HG03097 (cell line): ENCODE measurements around the gene KRT38.
"Not testable (repeated sequence)": the region's sequence is repeated elsewhere in the genome, so short reads cannot be mapped to it uniquely, and the experiment has no call there.

Experiments
- ATAC-seq: cut with Tn5 transposase; IDR thresholded peaks from one replicate; pipeline ENCODE4 v1.9.1; 2021; ENCODE audit not compliant: unreplicated experiment, low FRiP score

KRT38 gene

GRCh38 chr17:41396996-41397660, 43.7 kb downstream of the KRT38 start, which contains the start of gene KRT31:
KRT31 (minus strand) TSS chr17:41397608; CDS start chr17:41397539, 69 bp downstream.
- ATAC-seq = no peak

- ATAC-seq = no peak
These were observed 44.4 kb downstream of the KRT38 start for GRCh38 chr17:41396340-41396739.

- no peak for ATAC-seq
These were observed 45.2 kb downstream of the KRT38 start for GRCh38 chr17:41395611-41396010.

DNA sequence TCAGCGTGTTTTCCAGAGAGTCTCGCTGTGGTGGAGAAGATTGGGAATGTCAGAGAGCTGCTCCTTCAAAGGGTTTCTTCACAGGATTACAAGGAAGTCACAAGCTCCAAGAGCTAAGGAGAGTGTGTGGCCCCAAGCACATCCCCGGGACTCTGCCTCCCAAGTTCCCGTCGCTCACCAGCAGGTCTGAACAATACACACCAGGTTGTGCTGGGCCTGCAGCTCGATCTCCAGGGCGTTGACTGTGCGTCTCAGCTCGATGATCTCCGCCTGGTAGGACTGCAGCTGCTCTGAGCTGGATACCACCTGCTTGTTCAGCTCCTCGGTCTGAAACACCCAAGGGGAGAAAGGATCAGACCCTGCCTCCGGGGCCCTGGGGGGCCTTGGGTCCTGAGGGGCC, 45.7 kb downstream of the KRT38 start:
- not testable (repeated sequence) for ATAC-seq

GRCh38 chr17:41394254-41394996, 46.4 kb downstream of the KRT38 start:
- no peak for ATAC-seq

DNA sequence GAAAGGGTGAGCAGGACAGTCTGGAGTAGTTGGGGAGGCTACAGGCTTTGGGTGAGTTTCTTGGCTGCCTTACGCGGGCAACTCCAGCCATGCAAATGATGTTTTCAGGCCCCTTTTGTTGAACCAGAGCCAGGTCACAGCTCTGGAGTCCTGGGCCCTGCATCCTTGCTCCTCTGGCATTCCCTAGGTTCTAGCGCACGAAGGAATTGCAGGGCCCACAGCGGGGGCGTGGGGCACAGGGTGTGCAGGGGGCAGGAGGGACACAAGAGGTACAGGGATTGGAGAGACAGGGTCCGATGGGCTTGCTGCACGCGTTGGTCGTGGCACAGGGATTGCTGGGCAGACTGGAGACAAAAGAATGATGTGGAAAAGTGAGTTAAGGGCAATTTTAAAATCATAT, 47.0 kb downstream of the KRT38 start:
- ATAC-seq = no peak

GRCh38 chr17:41393294-41393693, 47.5 kb downstream of the KRT38 start:
- ATAC-seq = no peak

- no peak for ATAC-seq
These were observed 48.5 kb downstream of the KRT38 start for GRCh38 chr17:41392278-41392677.

GRCh38 chr17:41391535-41391934, 49.2 kb downstream of the KRT38 start:
- no peak for ATAC-seq

- ATAC-seq = no peak
These were observed 50.3 kb downstream of the KRT38 start for GRCh38 chr17:41390411-41390938.

DNA sequence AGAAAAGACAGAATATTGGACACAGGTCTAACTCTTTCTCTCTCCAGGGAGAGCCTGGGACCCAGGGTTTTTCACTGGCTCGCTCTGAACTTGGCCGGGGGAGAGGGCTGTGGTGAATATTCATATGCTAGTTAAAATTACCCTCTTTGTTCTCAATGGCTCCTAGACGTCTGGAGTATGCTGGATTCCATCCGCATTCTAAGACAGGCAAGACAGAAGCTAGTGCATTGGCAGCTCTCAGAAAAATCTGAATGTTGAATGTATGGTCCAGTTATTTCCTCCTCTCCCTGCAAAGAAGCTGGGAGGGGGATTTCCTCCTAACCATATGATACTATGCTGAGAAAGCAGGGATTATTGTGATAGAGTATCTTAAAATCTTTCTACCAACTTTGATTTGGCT, 53.1 kb downstream of the KRT38 start:
- ATAC-seq = no peak

DNA sequence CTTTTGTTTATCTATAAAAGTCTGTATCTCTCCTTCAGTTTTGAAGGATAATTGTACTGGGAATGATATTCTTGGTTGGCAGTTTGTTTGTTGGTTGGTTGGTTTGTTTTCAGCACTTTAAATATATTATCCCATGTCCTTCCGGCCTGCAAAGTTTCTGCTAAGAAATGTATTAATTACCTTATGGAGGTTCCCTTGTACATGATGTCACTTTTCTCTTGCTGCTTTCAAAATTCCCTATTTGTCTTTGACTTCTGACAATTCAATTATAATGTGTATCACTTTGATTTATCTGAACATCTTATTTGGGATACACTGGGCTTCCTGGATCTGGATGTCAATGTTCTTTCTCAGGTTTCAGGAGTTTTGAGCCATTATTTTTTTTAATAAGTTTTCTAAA, 54.6 kb downstream of the KRT38 start:
- no peak for ATAC-seq
